ENCODE measurements around the gene CAPN3.
A peak's percentile ranks its signal among the peaks of the same experiment; 100 is the strongest.

Gene CAPN3

DNA sequence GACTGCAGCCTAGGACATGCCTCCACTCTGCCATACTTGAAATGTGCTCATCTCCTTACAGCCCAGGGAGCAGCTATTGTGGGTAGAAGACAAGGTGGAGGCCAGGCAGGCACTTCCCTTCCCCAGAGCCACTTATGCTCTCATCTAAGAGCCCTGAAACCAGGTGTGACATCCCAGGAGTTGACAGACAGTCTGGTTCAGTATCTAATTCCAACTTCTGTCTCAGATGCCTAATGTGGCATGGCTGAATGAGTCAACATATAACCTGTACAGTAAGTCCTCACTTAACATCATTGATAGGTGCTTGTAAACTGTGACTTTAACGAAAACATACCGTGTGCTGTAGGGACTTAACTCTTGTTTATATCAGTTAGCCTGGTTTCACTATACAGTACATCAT lies 1.2 kb upstream of the CAPN3 start:
- no peak for DNase-seq (ENCODE audit: low spot score)

- no peak for DNase-seq (ENCODE audit: low spot score)
Measured at GRCh38 chr15:42359985-42360384, 684 bp downstream of the CAPN3 start.

DNA sequence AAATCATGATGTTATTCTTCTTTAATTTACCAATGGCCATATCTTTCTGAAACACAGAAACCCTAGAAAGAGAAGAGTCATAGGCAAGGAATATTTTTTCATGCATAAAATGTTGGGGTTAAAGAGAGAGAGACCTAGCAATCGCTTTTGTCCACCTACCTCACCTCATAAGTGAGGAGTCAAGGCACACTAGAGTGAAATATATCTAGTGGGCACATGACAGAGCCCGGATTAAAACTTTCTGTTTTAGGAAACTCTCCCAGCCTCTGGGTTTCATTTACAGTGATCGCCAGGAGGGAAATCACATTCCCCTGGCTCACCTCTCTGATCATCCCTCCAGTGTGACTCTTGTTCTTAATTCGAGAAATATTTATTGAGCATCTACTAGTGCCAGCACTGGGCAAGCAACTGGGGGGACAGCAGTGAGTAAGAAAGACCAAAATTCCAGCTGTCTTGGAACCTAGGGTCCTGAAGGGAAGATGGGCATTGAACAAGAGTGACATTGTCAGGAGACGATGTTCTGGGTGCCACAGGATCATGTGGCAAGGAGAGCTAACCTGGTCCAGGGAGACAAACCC lies 1.3 kb downstream of the CAPN3 start:
- DNase-seq (ENCODE audit: low spot score): no peak

GRCh38 chr15:42363487-42363886 lies 4.2 kb downstream of the CAPN3 start:
- no peak for DNase-seq (ENCODE audit: low spot score)

DNA sequence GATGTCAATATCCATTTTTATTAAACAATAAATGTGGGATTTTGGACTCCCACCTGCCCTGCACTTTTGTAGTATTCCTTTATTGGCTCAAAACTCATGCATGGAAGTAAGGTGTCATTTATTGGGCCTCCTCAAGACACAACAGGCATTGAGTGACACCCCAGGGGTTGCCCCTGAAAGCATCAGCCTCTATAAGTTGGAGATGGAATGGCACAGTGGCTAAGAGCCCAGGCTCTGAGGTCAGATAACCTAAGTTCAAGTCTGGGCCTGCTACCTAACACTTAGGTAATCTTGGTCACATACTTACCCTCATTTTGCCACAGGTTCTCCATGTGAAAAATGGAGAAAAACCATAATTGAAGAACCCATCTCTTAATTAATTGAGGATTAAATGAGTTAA lies 4.6 kb downstream of the CAPN3 start:
- DNase-seq (ENCODE audit: low spot score): no peak

DNA sequence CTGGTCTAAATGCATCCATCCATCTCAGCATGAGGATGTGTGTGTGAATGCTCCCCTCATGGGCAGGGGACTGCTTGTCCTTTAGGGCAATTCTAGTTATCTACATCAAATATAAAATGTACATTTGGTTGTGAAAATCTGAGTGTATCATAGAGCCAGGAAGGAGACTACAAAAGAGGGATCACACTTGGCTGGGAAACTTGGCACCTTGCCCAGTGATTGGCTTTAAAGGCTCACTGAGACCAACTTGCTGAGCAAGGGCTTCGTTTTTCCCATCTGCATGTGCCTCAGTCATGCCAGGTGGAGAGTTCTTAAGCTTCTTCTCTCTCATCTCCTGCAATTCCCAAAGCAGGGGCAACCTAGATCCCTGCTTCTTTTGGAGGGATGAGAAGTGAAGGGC lies 5.2 kb downstream of the CAPN3 start:
- no peak for DNase-seq (ENCODE audit: low spot score)

DNA sequence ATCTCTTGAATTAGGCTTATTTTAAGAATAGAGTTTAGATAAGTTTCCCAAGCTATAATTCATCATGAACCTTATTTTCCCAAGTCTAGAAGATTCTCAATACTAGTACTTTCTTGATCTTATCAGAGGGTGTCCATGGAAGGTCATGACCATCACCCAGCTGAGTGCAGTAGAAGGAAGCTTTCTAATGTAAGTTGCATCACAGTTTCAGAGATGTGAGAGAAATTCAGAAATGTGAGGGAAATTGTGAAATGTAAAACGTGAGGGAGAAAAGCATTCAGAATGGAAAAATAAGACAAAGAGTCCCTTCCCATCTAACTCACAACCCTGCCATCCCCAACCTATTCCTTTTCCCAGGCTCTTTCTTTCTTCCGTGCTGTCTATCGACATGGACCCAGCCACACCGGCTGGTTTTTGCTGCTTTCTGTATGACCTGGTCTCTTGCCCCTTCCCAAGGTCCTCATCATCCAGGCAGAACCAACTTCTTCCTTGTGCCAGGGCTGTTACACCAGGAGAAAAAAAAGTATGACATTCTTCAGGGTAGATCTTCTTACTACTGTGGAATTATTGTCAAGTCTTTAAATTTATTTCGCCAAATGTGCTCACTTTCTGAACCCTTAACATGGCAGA lies 6.7 kb downstream of the CAPN3 start:
- no peak for DNase-seq (ENCODE audit: low spot score)

- no peak for DNase-seq (ENCODE audit: low spot score)
Measured at GRCh38 chr15:42367041-42367440, 7.7 kb downstream of the CAPN3 start.

DNA sequence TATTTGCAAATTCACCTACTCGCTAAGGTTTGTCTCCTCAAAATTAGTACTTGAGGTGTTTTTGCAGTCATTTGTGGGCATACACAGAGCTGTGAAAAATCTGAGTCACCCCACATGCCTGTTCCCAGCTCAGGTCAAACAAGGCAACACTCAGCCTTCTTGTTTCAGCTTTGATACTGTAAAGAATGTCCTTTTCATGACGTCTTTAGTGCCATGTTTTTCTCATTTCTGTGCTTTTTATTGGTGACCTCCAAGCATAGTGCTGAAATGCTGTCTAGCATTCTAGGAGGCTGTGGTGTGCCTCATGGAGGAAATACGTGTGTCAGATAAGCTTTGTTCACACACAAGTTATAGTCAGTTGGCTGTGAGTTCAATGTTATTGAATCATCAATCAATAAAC lies 8.8 kb downstream of the CAPN3 start:
- DNase-seq (ENCODE audit: low spot score): no peak

- DNase-seq (ENCODE audit: low spot score): no peak
Measured at GRCh38 chr15:42371096-42371495, 11.8 kb downstream of the CAPN3 start.

DNA sequence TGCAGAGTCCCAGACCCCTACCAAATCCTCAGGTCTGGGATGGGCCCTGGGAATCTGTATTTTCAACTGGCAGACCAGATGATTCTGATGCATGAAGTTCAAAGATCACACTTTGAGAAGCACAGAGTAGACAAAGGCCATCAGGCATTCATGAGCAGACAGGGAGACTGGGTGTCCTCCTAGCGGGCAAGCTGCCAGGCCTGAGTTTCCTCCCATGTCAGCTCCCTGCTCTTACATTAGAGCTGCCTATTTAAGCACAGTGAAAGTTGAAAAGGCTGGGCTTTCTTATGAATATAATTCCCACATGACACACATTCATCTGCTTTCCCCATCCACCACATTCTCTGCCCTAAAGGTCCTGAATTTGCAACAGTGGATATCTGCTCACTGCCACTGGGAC lies 14.0 kb downstream of the CAPN3 start:
- no peak for DNase-seq (ENCODE audit: low spot score)

- no peak for DNase-seq (ENCODE audit: low spot score)
Measured at GRCh38 chr15:42373936-42374335, 14.6 kb downstream of the CAPN3 start.

- DNase-seq (ENCODE audit: low spot score): no peak
Measured at GRCh38 chr15:42374810-42375209, 15.5 kb downstream of the CAPN3 start.

DNA sequence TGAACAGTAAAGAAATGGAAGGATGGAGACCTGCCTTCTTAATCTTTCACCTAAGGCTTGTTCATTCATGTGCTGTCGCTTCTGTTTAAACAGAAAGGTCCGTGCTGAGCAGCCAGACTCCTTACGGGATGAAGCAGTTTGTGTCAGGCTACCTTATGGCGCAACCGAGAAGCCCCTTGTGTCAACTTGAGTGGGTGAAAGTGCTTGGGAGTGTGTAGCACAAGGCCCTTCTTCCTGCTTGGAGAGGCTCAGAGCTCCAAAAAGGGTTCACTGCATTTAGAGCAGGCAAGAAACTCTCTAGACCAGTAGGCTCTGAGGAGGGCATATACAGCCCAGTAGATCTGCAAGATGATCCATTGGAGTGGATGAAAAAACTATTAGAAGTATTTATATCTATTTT lies 16.0 kb downstream of the CAPN3 start:
- no peak for DNase-seq (ENCODE audit: low spot score)

- DNase-seq (ENCODE audit: low spot score): no peak
Measured at GRCh38 chr15:42375941-42376340, 16.6 kb downstream of the CAPN3 start.

- DNase-seq (ENCODE audit: low spot score): no peak
Measured at GRCh38 chr15:42378011-42378410, 18.7 kb downstream of the CAPN3 start.

- no peak for DNase-seq (ENCODE audit: low spot score)
Measured at GRCh38 chr15:42384597-42384996, 25.3 kb downstream of the CAPN3 start.

DNA sequence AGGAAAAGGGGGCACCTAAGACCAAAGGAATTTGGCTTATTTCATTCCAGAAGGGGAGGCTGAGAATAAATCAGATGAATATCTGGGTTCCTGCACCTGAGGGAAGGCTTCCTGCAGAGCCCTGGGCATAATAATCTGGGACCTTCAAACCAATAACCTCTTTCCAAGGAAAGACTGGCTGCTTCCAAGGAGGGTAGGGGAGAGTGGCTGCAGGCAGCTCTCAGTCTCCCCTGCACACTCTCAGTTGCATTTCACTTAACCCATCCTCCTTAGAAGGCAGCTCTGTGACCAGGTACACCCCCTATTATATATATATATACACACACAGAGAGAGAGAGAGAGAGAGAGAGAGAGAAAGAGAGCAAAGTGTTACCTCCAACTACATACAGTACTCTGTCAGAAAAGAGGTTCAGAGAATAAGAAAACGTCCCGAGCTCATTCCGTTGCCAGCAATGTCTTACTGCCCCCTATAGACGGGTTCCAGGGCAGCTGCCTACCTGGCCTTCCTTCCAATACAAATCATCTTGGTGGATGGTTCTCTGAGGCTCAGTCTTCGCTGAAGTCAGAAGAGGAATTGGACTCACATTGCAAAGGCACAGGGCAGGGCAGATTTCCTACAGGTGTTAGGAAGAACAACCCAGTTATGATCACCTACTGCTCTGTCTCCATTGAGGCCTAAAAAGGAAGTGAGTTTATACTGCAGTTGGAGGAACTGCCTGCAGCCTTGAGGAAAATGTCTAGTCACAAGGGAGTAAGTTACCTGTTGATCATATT lies 26.1 kb downstream of the CAPN3 start:
- peak; percentile 52 for DNase-seq (ENCODE audit: low spot score)

DNA sequence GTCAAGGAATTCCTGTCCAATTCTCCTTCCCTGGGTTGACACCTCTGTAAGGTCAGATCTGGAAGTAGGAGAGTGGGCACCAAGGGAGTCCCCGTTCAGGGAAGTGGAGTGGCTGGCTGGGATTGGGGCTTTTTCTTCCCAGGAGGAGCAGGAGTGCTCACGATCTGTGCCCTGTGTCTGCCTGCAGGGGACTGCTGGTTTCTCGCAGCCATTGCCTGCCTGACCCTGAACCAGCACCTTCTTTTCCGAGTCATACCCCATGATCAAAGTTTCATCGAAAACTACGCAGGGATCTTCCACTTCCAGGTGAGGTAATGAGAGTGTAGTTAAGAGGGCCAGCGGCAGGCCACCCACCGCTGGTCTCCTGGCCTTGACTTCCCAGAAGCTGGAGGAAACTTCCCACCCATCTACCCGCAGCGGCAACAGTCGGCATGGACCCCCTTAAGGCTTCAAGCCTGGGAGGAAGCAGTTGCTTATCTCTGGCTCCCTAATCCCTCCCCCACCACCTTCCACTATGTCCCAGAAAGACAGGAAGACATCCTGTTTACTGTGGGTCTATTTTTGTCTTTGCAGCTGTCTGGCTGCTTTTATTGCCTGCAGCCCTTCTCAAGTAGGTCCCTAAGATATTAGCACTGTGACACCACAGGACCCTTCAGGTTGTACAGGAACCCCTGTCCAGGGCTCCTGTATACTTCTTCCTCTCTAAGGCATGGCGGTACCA lies 26.8 kb downstream of the CAPN3 start:
- no peak for DNase-seq (ENCODE audit: low spot score)

DNA sequence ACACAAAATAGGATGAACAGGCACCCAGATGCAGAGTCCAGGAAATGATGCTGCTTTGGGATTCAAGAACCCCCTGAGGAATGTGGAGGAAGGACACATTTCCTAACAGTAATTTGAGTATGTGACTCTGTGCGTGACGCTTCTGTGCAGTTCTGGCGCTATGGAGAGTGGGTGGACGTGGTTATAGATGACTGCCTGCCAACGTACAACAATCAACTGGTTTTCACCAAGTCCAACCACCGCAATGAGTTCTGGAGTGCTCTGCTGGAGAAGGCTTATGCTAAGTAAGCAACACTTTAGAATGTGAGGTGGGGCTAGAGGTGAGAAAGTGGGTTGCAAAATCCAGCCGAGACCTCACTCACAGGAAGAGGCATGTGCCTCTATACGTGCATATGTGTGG lies 28.3 kb downstream of the CAPN3 start:
- no peak for DNase-seq (ENCODE audit: low spot score)

DNA sequence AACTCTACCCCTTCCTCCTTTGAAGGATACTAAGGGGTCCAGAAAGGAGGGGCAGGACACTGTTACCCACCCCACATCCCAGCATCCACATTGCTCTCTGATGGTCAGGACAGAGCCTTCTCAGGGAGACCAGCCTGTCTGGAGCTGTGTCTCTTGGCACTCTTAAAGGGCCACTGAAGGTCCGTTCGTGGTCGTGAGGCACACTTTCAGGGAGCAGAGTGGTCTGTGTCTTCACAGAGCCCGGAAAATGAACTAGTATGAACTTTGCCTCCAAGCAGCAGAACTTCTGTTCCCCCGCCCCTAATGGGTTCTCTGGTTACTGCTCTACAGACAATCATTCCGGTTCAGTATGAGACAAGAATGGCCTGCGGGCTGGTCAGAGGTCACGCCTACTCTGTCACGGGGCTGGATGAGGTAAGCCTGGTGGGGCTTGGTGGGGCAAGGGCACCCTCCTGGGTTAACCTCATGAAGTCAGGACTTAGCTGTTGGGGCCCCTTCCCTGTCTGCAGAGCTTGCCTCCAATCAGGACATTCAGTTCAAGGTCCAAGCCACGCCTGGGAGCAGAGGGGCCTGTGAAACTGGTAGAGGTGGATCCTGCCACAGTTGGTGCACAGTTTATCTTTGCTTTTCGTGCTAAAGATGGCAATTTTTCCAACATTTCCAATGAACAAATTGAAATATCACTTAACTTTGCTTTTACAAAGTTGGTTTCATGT lies 33.2 kb downstream of the CAPN3 start:
- no peak for DNase-seq (ENCODE audit: low spot score)

DNA sequence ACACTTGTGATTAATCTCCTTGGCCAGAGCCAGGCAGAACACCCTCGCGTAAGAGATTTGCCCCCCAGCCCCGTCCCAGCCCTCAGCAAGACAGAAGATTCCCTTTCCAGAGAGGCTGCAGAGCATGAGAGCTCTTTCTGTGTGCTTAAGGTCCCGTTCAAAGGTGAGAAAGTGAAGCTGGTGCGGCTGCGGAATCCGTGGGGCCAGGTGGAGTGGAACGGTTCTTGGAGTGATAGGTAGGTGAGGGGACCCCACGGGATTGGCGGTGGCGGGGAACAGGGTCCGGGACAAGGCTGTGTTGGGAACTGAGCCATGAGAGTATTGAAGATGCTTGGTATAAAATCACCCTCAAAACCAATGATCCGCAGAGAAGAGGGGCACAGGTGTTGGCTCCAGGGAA lies 34.8 kb downstream of the CAPN3 start:
- DNase-seq (ENCODE audit: low spot score): no peak
